Colonic mucosa (tissue), 4 donors: ENCODE measurements around the gene KRTAP22-1. TPM values are rescaled to one million over a fixed set of nuclear protein-coding genes. Genes with fewer than 3 reads are reported as not detected.

Experiments
- DNase-seq: peaks from one replicate; pipeline ENCODE4 v3.0.0-alpha.2; 2020
- H3K27ac ChIP-seq: fragments of 200-600 bp; one replicate; pipeline ENCODE4 v1.8.0; 2021
- H3K27me3 ChIP-seq: fragments of 200-600 bp; one replicate; pipeline ENCODE4 v1.8.0; 2021
- H3K36me3 ChIP-seq: fragments of 200-600 bp; one replicate; pipeline ENCODE4 v1.8.0; 2021
- H3K4me1 ChIP-seq: fragments of 200-600 bp; one replicate; pipeline ENCODE4 v1.8.0; 2021; ENCODE audit warnings: mild to moderate bottlenecking
- H3K4me3 ChIP-seq: fragments of 200-600 bp; one replicate; pipeline ENCODE4 v1.8.0; 2021
- H3K9ac ChIP-seq, 2 donors: one replicate each; pipeline ENCODE4 v1.7.0; 2013; ENCODE audit warnings: control low read depth in 2 of 2, low read depth in 2 of 2, low read length in 2 of 2
- H3K9me3 ChIP-seq: fragments of 200-600 bp; one replicate; pipeline ENCODE4 v1.8.0; 2021
- CTCF ChIP-seq: fragments of 200-600 bp; IDR thresholded peaks from one replicate; pipeline ENCODE4 v1.8.0; 2022; ENCODE audit warnings: antibody characterized with exemption, mild to moderate bottlenecking
- intact Hi-C: fragments of 100-400 bp; cut with DNase I; formaldehyde crosslinking; loops from one replicate; pipeline ENCODE4 v1.14.1; 2022
- total RNA-seq, 2 donors: library from RNA; stranded (reverse); fragmentation: NEBNext Ultra II Directional in 1 of 2; extraction: Animal tissue kit (Norgen Biotek cat#: 25700) in 1 of 2; gene quantifications; one replicate each; pipeline ENCODE4 v1.2.1, GENCODE V29; 2021
- donor health status: healthy.
- donor health status: DM: no; HTN: no; CAD: no.
- donor health status: DM: no; HTN: no; CAD: no.

The KRTAP22-1 gene
- total RNA-seq, 2 donors from 2014 or later, result not detected

- Histone ChIP-seq H3K9me3 (no peaks in the 10 kb centered on the region), H3K27me3 (no peaks in the 10 kb centered on the region), H3K36me3 (no peaks in the 10 kb centered on the region), H3K4me3 (no peak overlapping the region), H3K27ac (no peak overlapping the region), H3K9ac (no peak overlapping the region), H3K4me1 (no peaks in the 10 kb centered on the region)
- no peak for DNase-seq
- no peak for TF ChIP-seq CTCF
- intact Hi-C loops, result no loop called here
Measured at GRCh38 chr21:30582870-30583269, 18.0 kb upstream of the KRTAP22-1 start.

GRCh38 chr21:30590297-30590696, 10.6 kb upstream of the KRTAP22-1 start, which contains the start of gene KRTAP22-2:
Gene KRTAP22-2 (minus strand): TSS chr21:30590397.
- no peak within 1 kb of the TSS for H3K4me3 ChIP-seq
- H3K9me3 ChIP-seq, result no peaks in the 10 kb centered on the region
- H3K36me3 ChIP-seq, result no peaks in the 10 kb centered on the region
- TF ChIP-seq CTCF, result no peak
- intact Hi-C loops, result no loop called here
- no peaks in the 10 kb centered on the region for H3K4me1 ChIP-seq
- no peak for DNase-seq
- H3K27ac ChIP-seq, result no peak within 1 kb of the TSS
- H3K9ac ChIP-seq, result no peak within 1 kb of the TSS
- no peaks in the 10 kb centered on the region for H3K27me3 ChIP-seq

- no peak for DNase-seq
- no peak within 1 kb of the TSS for H3K4me3 ChIP-seq
- H3K27ac ChIP-seq, result no peak within 1 kb of the TSS
- intact Hi-C loops, result no loop called here
- no peaks in the 10 kb centered on the region for H3K27me3 ChIP-seq
- no peak within 1 kb of the TSS for H3K9ac ChIP-seq
- TF ChIP-seq CTCF, result no peak
- H3K9me3 ChIP-seq, result no peaks in the 10 kb centered on the region
- no peaks in the 10 kb centered on the region for H3K4me1 ChIP-seq
- H3K36me3 ChIP-seq, result no peaks in the 10 kb centered on the region
Measured at GRCh38 chr21:30592140-30592539, 8.7 kb upstream of the KRTAP22-1 start, which contains the start of gene KRTAP6-3. Gene KRTAP6-3 (plus strand): TSS chr21:30592440. CDS start chr21:30592446, 6 bp downstream.

DNA sequence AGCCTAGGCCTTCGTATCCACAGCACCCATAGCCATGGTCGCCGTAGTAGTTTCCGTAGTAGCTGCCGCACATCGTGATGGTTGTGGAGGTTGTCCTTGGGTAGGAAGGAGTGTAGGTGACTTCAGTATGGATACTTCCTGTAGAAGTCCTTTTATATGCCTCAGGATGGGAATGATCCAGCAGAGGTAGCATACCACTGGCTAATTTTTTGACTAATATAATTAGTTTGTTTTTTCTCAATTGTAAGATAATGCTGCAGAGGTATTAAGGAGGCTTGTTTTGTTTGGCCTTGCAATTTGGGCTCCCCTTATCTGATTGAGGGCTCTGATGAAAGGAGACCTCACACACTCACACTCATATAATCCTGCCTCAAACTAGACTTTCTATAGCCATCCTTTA, 2.1 kb upstream of the KRTAP22-1 start, which contains the start of gene KRTAP6-2:
KRTAP6-2 (minus strand) TSS at position 101 of the 400 bp plus-strand sequence; CDS start at position 73, 28 bp downstream.
- no peak for DNase-seq
- H3K9me3 ChIP-seq, result no peaks in the 10 kb centered on the region
- intact Hi-C loops, result no loop called here

GRCh38 chr21:30605968-30606367, 5.1 kb downstream of the KRTAP22-1 start:
- H3K9ac ChIP-seq, result no peak overlapping the region
- no peaks in the 10 kb centered on the region for H3K27me3 ChIP-seq
- no peak for TF ChIP-seq CTCF
- peaks cover 2% of the 10 kb centered on the region for H3K9me3 ChIP-seq
- intact Hi-C loops, result no loop called here
- H3K27ac ChIP-seq, result no peak overlapping the region
- H3K4me3 ChIP-seq, result no peak overlapping the region
- no peak for DNase-seq
- no peaks in the 10 kb centered on the region for H3K4me1 ChIP-seq
- no peaks in the 10 kb centered on the region for H3K36me3 ChIP-seq

More for the DNA sequence above, 2.1 kb upstream of the KRTAP22-1 start, which contains the start of gene KRTAP6-2:
- TF ChIP-seq CTCF, result no peak
- H3K4me3 ChIP-seq, result no peak within 1 kb of the TSS
- H3K27ac ChIP-seq, result no peak within 1 kb of the TSS
- no peaks in the 10 kb centered on the region for H3K36me3 ChIP-seq
- no peak within 1 kb of the TSS for H3K9ac ChIP-seq
- H3K4me1 ChIP-seq, result no peaks in the 10 kb centered on the region
- H3K27me3 ChIP-seq, result no peaks in the 10 kb centered on the region
